Liver (tissue), 9 donors: ENCODE data around the gene TAF1. TPM values are rescaled to one million over a fixed set of nuclear protein-coding genes. Genes with fewer than 3 reads are reported as not detected.
A peak's percentile ranks its signal among the peaks of the same experiment; 100 is the strongest.
"Not testable (repeated sequence)": the region's sequence is repeated elsewhere in the genome, so short reads cannot be mapped to it uniquely, and the experiment has no call there.

Experiments used
- DNase-seq: peaks from one replicate; pipeline ENCODE4 v3.0.0-alpha.2; 2017; ENCODE audit warnings: low spot score
- H3K27ac ChIP-seq, 2 donors: one replicate each; pipeline ENCODE4 v1.7.0; 2013; ENCODE audit warnings: inconsistent platforms in 2 of 2, low read length in 2 of 2, control low read depth in 1 of 2, low read depth in 1 of 2, mild to moderate bottlenecking in 1 of 2
- H3K27me3 ChIP-seq, 4 donors: one replicate each; pipeline versions ENCODE4 v1.6.1 to v1.7.0; 2013; ENCODE audit warnings: low read length in 3 of 4, inconsistent platforms in 1 of 4, mild to moderate bottlenecking in 1 of 4, moderate library complexity in 1 of 4; ENCODE audit not compliant: control insufficient read depth in 4 of 4, insufficient read depth in 4 of 4
- H3K36me3 ChIP-seq, 4 donors: one replicate each; pipeline versions ENCODE4 v1.6.1 to v1.7.0; 2013; ENCODE audit warnings: low read length in 3 of 4, mild to moderate bottlenecking in 3 of 4, low read depth in 1 of 4, moderate library complexity in 1 of 4; ENCODE audit not compliant: control insufficient read depth in 4 of 4, insufficient read depth in 3 of 4
- H3K4me1 ChIP-seq, 4 donors: one replicate each; pipeline versions ENCODE4 v1.6.1 to v1.7.0; 2013; ENCODE audit warnings: low read length in 3 of 4, mild to moderate bottlenecking in 3 of 4, moderate library complexity in 1 of 4; ENCODE audit not compliant: control insufficient read depth in 4 of 4, insufficient read depth in 4 of 4
- H3K4me3 ChIP-seq, 3 donors: one replicate each; pipeline versions ENCODE4 v1.6.1 to v1.7.0; 2013; ENCODE audit warnings: low read length in 3 of 3, control low read depth in 1 of 3, low read depth in 1 of 3, mild to moderate bottlenecking in 1 of 3
- H3K9ac ChIP-seq, 2 donors: one replicate each; pipeline ENCODE4 v1.7.0; 2013; ENCODE audit warnings: low read length in 2 of 2, mild to moderate bottlenecking in 2 of 2, moderate library complexity in 2 of 2, control low read depth in 1 of 2, low read depth in 1 of 2
- H3K9me3 ChIP-seq, 4 donors: one replicate each; pipeline versions ENCODE4 v1.6.1 to v1.7.0; 2013; ENCODE audit warnings: low read length in 3 of 4; ENCODE audit not compliant: control insufficient read depth in 4 of 4
- ATF3 ChIP-seq: IDR thresholded peaks from 2 replicates; pipeline ENCODE4 v1.6.1; 2016; ENCODE audit warnings: antibody characterized with exemption
- CTCF ChIP-seq: fragments of 150-350 bp; IDR thresholded peaks from 2 replicates; pipeline ENCODE4 v1.5.1; 2017; ENCODE audit warnings: improper control_type of control experiment, low read depth, low read length; ENCODE audit not compliant: missing input control
- EGR1 ChIP-seq, 2 donors: IDR thresholded peaks; 2 replicates each; pipeline ENCODE4 v1.6.1; 2016 to 2018; ENCODE audit warnings: antibody characterized with exemption in 2 of 2, low read depth in 2 of 2
- FOXA1 ChIP-seq: IDR thresholded peaks from 2 replicates; pipeline ENCODE4 v1.6.1; 2016; ENCODE audit warnings: antibody characterized with exemption
- FOXA2 ChIP-seq: IDR thresholded peaks from 2 replicates; pipeline ENCODE4 v1.6.1; 2016; ENCODE audit warnings: antibody characterized with exemption
- GABPA ChIP-seq, 2 donors: IDR thresholded peaks in 1 of 2; conservative IDR thresholded peaks in 1 of 2; 2 replicates each; pipeline ENCODE4 v1.6.1; 2016; ENCODE audit warnings: antibody characterized with exemption in 2 of 2, mild to moderate bottlenecking in 1 of 2, moderate library complexity in 1 of 2
- HNF4A ChIP-seq, 2 donors: conservative IDR thresholded peaks; 2 replicates each; pipeline ENCODE4 v1.6.1; 2016; ENCODE audit warnings: antibody characterized with exemption in 2 of 2, mild to moderate bottlenecking in 2 of 2
- HNF4G ChIP-seq: IDR thresholded peaks from 2 replicates; pipeline ENCODE4 v1.6.1; 2016; ENCODE audit warnings: antibody characterized with exemption
- MAX ChIP-seq: IDR thresholded peaks from 2 replicates; pipeline ENCODE4 v1.6.1; 2016; ENCODE audit warnings: antibody characterized with exemption
- REST ChIP-seq: IDR thresholded peaks from 2 replicates; pipeline ENCODE4 v1.6.1; 2016; ENCODE audit warnings: antibody characterized with exemption, mild to moderate bottlenecking
- SP1 ChIP-seq: IDR thresholded peaks from 2 replicates; pipeline ENCODE4 v1.6.1; 2018; ENCODE audit warnings: antibody characterized with exemption, mild to moderate bottlenecking
- TAF1 ChIP-seq: conservative IDR thresholded peaks from 2 replicates; pipeline ENCODE4 v1.6.1; 2016; ENCODE audit warnings: antibody characterized with exemption, mild to moderate bottlenecking
- YY1 ChIP-seq: IDR thresholded peaks from 2 replicates; pipeline ENCODE4 v1.6.1; 2016; ENCODE audit warnings: antibody characterized with exemption, mild to moderate bottlenecking
- WGBS: extraction: QIAGEN DNeasy Blood & Tissue Kit; methylation state at CpG from one replicate; pipeline ENCODE4 v1.1.7; 2013; 5-methylcytosine and 5-hydroxymethylcytosine counted together
- polyA plus RNA-seq, 2 donors: library from polyadenylated mRNA; stranded (reverse) in 1 of 2; unstranded in 1 of 2; fragments of 200-250 nt in 1 of 2; fragments of >200 nt in 1 of 2; fragmentation: Nextera tagmentation in 1 of 2; extraction: Ambion mirVana in 1 of 2; gene quantifications; one replicate each; pipeline versions ENCODE4 v1.2.1 to v1.2.3, GENCODE V29; 2013 to 2015
- total RNA-seq, 2 donors: library from RNA; depleted of rRNA; stranded (reverse); fragments of >200 nt; gene quantifications; one replicate each; pipeline ENCODE4 v1.2.3, GENCODE V29; 2014
- donor health status: healthy.
- donor health status: healthy.
- donor health status: healthy.
- donor health status: healthy.
- donor health status: healthy.

Gene TAF1
- 10 to 100 TPM; 25.3 to 37.7 TPM for total RNA-seq
- polyA plus RNA-seq: 1 to 10 TPM; 2.8 to 4.0 TPM

GRCh38 chrX:71365875-71366673 lies at the start of gene TAF1:
TSS of gene TAF1 (plus strand) at chrX:71366357. CDS start at chrX:71366375, 18 bp downstream.
- Histone ChIP-seq H3K9ac (peak within 1 kb of the TSS; percentile 75 to 90), H3K4me3 (peak within 1 kb of the TSS; percentile 77 to 98 (median 86)), H3K36me3 (peaks cover 0 to 8% (median 3%) of the 10 kb centered on the region in 4 donors), H3K9me3 (no peaks in the 10 kb centered on the region), H3K27me3 (no peaks in the 10 kb centered on the region), H3K4me1 (peaks cover 2 to 14% (median 9%) of the 10 kb centered on the region in 4 donors), H3K27ac (peak within 1 kb of the TSS; percentile 84 to 90)
- WGBS: 0% methylated on average over 51 of the region's 51 CpGs
- DNase-seq: peak; percentile 86
- peak; percentile 47 for TF ChIP-seq SP1
- peak in 1 of 2 donors; percentile 15 for TF ChIP-seq HNF4A (conservative IDR thresholded peaks at IDR 0.05)
- TF ChIP-seq MAX: no peak
- no peak for TF ChIP-seq HNF4G
- TF ChIP-seq EGR1 (IDR thresholded peaks at IDR 0.05; ENCODE audit: low read depth in 2 of 2): peak in 1 of 2 donors; percentile 5
- no peak for TF ChIP-seq CTCF
- no peak for TF ChIP-seq FOXA1
- TF ChIP-seq YY1: peak; percentile 82
- no peak for TF ChIP-seq FOXA2
- TF ChIP-seq REST: peak; percentile 7
- peak; percentile 66 to 87 for TF ChIP-seq GABPA (IDR thresholded peaks at IDR 0.05 in 1 of 2, conservative IDR thresholded peaks at IDR 0.05 in 1 of 2)
- TF ChIP-seq TAF1: peak; percentile 52
- TF ChIP-seq ATF3: no peak

GRCh38 chrX:71316959-71317358 lies 49.2 kb upstream of the TAF1 start:
- not testable (repeated sequence) for H3K4me1 ChIP-seq, H3K9me3 ChIP-seq, H3K27me3 ChIP-seq, H3K27ac ChIP-seq, H3K9ac ChIP-seq, H3K4me3 ChIP-seq, H3K36me3 ChIP-seq, DNase-seq
- no CpG with 5 or more reads among the region's 1 CpG for WGBS
